ENCODE measurements around the gene PRKCA. TPM values are rescaled to one million over a fixed set of nuclear protein-coding genes. Genes with fewer than 3 reads are reported as not detected.
"Not testable (repeated sequence)": the region's sequence is repeated elsewhere in the genome, so short reads cannot be mapped to it uniquely, and the experiment has no call there.

Gene PRKCA
- total and polyA plus RNA-seq, 2 experiments from 2014 or later = 6.4 to 35.4 TPM

DNA sequence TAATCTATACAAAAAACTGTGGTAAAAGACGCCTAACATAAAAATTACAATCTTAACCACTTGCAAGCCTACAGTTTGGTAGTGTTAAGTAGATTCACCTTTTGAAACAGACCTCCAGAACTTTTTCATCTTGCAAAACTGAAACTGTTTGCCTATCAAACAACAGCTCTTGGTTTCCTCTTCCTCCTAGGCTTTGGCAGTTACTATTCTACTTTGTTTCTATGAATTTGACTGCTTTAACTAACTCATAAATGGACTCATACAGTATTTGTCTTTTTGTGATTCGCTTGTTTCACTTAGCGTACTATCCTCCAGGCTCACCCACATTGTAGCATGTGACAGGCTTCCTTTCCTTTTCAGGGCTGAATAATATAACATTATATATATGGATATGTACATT, 97.0 kb downstream of the PRKCA start:
- Histone ChIP-seq H3K4me1 (ENCODE audit: insufficient read depth) (peaks cover 15% of the 10 kb centered on the region), H3F3A (replicated peaks; ENCODE audit: low read depth) (no peaks in the 10 kb centered on the region), H3K27me3 (ENCODE audit: insufficient read depth) (no peaks in the 10 kb centered on the region), H2AFZ (no peak overlapping the region), H3K36me3 (ENCODE audit: insufficient read depth) (no peaks in the 10 kb centered on the region), H3K79me2 (replicated peaks; ENCODE audit: insufficient read depth) (peaks cover 2% of the 10 kb centered on the region; the same call in 1 of the 2 replicates), H3K9me2 (ENCODE audit: insufficient read depth) (peaks cover 6% of the 10 kb centered on the region; the same call in 1 of the 2 replicates), H4K20me1 (replicated peaks; ENCODE audit: insufficient read depth) (no peaks in the 10 kb centered on the region), H3K4me3 (no peak overlapping the region), H3K4me2 (no peak overlapping the region), H3K27ac (ENCODE audit: low read depth) (no peak overlapping the region)
- Mint-ChIP-seq H3K9me3 (no peaks in the 10 kb centered on the region; the same call in 2 of the 3 replicates), H3K4me1 (peaks cover 15% of the 10 kb centered on the region; the same call in 2 of the 3 replicates), H3K36me3 (ENCODE audit: low read depth) (peaks cover 4% of the 10 kb centered on the region; the same call in 1 of the 3 replicates), H3K27me3 (ENCODE audit: insufficient read depth, low read depth, poor library complexity) (no peaks in the 10 kb centered on the region), H3K27ac (no peak overlapping the region), H3K4me3 (no peak overlapping the region)
- TF ChIP-seq STAT1 (IDR thresholded peaks at IDR 0.05; ENCODE audit: unreplicated experiment) = no peak
- TF ChIP-seq, protein P1, sequence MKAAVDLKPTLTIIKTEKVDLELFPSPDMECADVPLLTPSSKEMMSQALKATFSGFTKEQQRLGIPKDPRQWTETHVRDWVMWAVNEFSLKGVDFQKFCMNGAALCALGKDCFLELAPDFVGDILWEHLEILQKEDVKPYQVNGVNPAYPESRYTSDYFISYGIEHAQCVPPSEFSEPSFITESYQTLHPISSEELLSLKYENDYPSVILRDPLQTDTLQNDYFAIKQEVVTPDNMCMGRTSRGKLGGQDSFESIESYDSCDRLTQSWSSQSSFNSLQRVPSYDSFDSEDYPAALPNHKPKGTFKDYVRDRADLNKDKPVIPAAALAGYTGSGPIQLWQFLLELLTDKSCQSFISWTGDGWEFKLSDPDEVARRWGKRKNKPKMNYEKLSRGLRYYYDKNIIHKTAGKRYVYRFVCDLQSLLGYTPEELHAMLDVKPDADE (IDR thresholded peaks at IDR 0.05) = no peak
- TF ChIP-seq JUNB (IDR thresholded peaks at IDR 0.05; ENCODE audit: unreplicated experiment) = no peak
- TF ChIP-seq, protein P2, sequence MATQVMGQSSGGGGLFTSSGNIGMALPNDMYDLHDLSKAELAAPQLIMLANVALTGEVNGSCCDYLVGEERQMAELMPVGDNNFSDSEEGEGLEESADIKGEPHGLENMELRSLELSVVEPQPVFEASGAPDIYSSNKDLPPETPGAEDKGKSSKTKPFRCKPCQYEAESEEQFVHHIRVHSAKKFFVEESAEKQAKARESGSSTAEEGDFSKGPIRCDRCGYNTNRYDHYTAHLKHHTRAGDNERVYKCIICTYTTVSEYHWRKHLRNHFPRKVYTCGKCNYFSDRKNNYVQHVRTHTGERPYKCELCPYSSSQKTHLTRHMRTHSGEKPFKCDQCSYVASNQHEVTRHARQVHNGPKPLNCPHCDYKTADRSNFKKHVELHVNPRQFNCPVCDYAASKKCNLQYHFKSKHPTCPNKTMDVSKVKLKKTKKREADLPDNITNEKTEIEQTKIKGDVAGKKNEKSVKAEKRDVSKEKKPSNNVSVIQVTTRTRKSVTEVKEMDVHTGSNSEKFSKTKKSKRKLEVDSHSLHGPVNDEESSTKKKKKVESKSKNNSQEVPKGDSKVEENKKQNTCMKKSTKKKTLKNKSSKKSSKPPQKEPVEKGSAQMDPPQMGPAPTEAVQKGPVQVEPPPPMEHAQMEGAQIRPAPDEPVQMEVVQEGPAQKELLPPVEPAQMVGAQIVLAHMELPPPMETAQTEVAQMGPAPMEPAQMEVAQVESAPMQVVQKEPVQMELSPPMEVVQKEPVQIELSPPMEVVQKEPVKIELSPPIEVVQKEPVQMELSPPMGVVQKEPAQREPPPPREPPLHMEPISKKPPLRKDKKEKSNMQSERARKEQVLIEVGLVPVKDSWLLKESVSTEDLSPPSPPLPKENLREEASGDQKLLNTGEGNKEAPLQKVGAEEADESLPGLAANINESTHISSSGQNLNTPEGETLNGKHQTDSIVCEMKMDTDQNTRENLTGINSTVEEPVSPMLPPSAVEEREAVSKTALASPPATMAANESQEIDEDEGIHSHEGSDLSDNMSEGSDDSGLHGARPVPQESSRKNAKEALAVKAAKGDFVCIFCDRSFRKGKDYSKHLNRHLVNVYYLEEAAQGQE (IDR thresholded peaks at IDR 0.05; ENCODE audit: unreplicated experiment) = no peak
- TF ChIP-seq EZH2phosphoT487 (IDR thresholded peaks at IDR 0.05; ENCODE audit: unreplicated experiment) = no peak
- TF ChIP-seq ZNF331 (CRISPR knock-in tag; IDR thresholded peaks at IDR 0.05; ENCODE audit: low read depth) = no peak
- TF ChIP-seq ZNF114 (CRISPR knock-in tag; IDR thresholded peaks at IDR 0.05) = no peak
- TF ChIP-seq POLR2AphosphoS5 (IDR thresholded peaks at IDR 0.05; ENCODE audit: low read depth) = no peak
- no peak for TF ChIP-seq EZH2 (IDR thresholded peaks at IDR 0.05; ENCODE audit: low read depth, unreplicated experiment)
- no peak for DNase-seq (ENCODE audit: low spot score)
- no peak for ATAC-seq

DNA sequence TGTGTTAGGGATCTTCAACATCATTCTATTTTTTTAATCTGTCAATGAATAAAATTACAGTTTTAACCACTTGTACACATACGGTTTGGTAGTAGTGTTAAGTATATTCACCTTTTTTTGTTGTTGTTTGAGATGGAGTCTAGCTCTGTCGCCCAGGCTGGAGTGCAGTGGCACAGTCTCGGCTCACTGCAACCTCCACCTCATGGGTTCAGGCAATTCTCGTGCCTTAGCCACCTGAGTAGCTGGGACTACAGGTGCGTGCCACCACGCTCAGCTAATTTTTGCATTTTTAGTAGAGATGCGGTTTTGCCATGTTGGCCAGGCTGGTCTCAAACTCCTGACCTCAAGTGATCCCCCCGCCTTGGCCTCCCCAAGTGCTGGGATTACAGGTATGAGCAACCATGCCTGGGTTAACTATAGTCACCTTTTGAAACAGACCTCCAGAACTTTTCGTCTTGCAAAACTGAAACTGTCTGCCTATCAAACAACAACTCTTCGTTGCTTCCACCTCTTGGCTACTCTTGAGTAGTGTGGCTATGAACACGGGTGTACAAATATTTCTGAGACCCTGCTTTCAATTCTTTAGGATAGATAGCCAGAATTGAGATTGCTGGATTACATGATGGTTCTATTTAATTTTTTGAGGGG, 97.8 kb downstream of the PRKCA start:
- not testable (repeated sequence) for H3K27me3 ChIP-seq (ENCODE audit: insufficient read depth); ATAC-seq; H4K20me1 ChIP-seq (replicated peaks; ENCODE audit: insufficient read depth); H3K4me3 ChIP-seq; H3K27ac ChIP-seq (ENCODE audit: low read depth); H3F3A ChIP-seq (replicated peaks; ENCODE audit: low read depth); H3K27me3 Mint-ChIP-seq (ENCODE audit: insufficient read depth, low read depth, poor library complexity); H3K36me3 Mint-ChIP-seq (ENCODE audit: low read depth); H3K9me2 ChIP-seq (ENCODE audit: insufficient read depth); H3K27ac Mint-ChIP-seq; H3K4me3 Mint-ChIP-seq; H3K36me3 ChIP-seq (ENCODE audit: insufficient read depth); DNase-seq (ENCODE audit: low spot score); H2AFZ ChIP-seq; H3K4me2 ChIP-seq; H3K9me3 Mint-ChIP-seq; H3K79me2 ChIP-seq (replicated peaks; ENCODE audit: insufficient read depth)
- peaks cover 22% of the 10 kb centered on the region for H3K4me1 ChIP-seq (ENCODE audit: insufficient read depth)
- H3K4me1 Mint-ChIP-seq = peaks cover 18% of the 10 kb centered on the region
